Hepatic stellate cell (primary cell): ENCODE data around the gene NKAP.
"Not testable (repeated sequence)": the region's sequence is repeated elsewhere in the genome, so short reads cannot be mapped to it uniquely, and the experiment has no call there.

Experiments
- DNase-seq: peaks from one replicate; pipeline ENCODE4 v3.0.0; 2011; ENCODE audit warnings: low spot score

NKAP gene

DNA sequence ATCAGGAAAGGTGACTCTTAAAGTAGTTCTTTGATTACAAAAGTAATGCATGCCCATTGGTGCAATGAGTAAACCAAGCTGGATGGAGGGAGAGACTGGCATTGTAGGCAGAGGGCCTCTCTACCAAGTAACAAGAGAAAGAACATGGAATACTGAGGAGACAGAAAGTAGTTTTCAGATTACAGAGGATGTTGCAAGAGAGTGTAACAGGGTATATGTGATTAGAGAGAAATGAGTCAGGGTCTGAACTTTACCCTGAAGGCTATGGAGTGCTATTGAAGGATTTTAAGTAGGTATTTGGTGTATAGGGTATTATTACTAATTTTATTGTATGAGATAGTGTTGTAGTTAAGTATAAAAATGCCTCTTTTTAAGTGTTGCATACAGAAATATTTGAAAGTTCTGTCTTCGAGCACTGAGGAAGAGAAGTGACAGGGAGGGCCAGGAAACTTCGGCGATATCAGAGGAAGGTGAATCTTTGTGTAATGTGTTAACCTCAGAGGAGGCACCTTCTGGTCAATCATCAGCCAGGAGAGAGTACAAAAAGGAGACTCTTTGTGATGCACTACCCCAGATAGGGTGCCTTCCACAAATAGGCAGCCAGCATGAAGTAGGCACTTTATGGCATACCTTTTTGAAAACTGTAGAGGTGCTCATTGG, 8.2 kb downstream of the NKAP start:
- DNase-seq, result no peak

DNA sequence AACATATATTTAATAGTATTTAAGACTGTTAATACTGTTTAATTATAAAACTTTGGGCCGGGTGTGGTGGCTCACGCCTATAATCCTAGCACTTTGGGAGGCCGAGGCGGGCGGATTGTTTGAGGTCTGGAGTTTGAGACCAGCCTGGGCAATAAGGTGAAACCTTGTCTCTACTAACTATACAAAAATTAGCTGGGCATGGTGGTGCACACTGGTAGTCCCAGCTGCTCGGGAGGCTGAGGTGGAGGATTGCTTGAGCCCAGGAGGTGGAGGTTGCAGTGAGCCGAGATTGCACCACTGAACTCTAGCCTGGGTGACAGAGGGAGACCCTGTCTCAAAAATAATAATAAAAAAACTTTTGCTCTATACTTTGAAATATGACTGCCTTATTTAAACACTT, 21.2 kb downstream of the NKAP start:
- not testable (repeated sequence) for DNase-seq

DNA sequence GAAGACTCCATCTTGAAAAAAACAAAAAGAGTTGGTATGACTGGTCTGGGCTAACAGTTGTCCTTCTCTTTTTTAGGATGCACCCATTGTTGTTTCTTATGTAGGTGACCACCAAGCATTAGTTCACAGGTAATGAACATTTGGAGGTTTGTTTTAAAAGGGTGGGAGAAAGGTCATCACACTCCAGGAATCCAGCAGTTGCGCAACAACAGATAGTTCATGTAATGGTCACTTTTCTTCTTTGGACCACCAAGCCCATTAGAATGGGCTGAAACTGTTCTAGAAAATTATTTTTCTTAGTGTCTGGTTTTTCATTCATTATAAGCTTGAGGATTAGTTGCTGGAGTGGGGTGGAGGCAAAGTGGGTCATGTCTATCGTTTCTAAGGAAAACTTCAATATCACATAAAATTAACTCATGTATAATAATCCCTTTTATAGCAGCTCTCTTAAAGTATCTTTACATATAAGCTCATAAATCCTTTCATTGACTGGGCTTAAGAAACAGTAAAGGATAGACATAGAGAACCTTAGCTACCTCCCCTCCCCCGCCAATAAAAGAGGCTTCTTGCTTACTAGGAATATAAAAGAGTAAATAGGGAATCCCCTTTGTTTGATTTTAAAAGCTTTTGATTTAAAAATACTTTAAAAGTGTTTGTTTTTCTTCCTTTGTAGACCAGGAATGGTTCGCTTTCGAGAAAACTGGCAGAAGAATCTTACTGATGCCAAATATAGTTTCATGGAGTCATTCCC, 23.5 kb downstream of the NKAP start:
- DNase-seq, result no peak

DNA sequence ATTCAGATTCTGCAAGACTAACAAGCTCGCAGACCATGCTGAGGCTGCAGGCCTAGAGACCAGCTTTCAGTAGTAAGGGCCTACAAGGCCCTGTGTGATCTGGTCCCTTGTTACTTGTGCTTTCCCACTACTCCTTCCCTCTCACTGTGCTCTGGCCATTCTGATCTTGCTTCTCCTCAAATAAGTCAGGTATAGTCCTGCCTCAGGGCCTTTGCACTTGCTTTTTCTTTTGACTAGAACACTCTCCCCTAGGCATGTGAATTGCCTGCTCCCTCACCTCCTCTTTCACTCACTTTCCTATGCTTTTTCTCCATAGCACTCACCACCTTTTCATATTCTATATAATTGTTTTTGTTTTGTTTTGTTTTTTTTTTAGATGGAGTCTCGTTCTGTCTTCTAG, 25.7 kb downstream of the NKAP start:
- DNase-seq, result no peak

DNA sequence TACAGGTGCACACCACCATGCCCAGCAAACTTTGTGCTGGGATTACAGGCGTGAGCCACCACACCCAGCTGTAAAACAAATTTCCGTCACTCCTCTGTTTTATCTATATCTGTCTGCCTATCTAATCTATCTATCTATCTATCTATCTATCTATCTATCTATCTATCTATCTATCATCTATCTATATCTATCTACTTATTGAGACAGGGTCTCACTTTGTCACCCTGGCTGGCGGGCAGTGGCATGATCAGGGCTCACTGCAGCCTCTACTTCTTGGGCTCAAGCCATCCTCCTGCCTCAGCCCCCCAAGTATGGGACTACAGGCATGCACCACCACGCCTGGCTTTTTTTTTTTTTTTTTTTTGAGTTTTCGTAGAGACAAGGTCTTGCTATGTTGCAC, 27.2 kb downstream of the NKAP start:
- DNase-seq, result no peak

DNA sequence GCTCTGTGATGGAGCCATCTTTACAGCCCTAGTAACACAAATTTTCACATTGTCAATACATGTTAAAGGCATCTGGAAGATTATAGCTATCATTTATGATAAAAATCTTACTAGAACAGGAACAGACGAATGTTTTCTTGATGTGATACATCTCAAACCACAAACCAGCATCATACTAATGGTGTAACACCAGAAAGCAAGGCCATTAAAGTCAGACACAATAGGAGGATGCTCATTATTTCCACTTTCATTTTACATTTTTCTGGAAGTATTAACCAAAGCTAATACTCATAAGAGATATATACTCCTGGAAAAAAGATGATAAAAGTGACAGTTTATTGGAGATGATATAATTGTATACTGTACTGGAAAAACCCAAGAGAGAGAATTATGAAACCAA, 42.6 kb downstream of the NKAP start:
- DNase-seq, result no peak

DNA sequence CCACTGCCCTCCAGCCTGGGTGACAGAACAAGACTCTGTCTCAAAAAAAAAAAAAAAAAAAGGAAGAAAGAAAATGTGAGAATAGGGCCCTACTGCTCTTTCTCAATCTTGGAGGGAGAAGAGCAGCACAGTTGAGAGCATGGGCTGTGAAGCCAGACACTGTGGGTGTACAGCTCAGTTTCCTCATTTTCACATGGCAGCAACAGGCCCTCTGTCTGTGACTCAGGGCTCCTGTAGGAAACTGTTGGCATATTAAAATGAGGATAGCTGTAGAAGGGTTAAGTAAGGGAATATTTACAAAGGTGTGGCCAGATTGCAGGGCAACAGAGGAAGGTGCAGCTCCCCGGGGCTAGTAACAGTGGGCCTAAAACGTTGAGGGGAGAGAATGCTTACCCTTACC, 44.4 kb downstream of the NKAP start:
- no peak for DNase-seq

DNA sequence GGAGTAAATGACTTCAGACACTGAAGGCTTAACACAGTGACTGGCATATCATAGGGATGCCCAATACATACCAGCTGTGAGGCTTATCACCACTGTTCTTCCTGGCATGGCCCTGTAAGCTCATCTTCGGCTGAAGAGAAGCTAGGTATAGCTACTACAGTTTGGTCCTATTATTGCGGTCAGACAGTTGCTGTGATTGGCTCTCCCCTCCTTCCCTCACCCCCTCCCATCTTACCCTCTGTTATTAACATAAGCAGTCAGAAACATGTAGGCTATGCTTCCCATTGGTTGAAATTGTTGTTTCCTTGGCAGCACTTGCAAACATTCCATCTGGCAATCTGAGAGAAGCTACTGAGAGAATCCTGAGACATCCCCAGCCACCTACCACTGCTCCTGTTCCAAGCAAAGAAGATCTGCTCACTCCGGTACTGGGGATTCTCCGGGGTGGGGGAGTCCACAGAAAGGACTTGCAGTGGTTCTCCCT, 47.7 kb downstream of the NKAP start, which contains the start of gene AKAP14:
Gene AKAP14 (plus strand): TSS at position 51 of the 484 bp plus-strand sequence. CDS start 7,331 bp downstream, outside the sequence.
- DNase-seq, result no peak

DNA sequence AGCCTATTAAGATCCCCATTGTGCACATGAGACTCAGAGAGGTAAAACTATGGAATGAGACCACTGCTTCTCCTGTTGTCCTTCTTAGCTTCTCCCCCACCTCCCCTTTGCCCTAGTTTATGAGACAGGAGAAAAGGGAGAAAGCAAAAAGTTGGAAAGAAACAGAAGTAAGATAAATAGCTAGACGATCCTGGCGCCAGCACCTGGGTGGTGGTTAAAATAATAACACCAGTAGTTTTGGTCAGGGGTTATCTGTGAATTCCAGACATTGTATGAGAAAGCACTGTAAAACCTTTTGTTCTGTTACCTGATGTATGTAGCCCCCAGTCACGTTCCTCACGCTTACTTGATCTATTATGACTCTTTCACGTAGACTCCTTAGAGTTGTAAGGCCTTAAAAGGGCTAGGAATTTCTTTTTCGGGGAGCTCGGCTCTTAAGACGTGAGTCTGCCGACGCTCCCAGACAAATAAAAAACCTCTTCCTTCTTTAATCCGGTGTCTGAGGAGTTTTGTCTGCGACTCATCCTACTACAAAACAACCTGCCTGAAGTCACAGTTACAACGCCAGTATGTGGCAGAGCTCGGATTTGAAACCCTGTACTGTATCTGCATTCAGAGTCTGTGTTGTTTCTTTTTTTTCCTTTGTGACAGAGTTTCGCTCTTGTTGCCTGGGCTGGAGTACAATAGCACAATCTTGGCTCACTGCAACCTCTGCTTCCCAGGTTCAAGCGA, 51.4 kb downstream of the NKAP start:
- DNase-seq, result not testable (repeated sequence)

DNA sequence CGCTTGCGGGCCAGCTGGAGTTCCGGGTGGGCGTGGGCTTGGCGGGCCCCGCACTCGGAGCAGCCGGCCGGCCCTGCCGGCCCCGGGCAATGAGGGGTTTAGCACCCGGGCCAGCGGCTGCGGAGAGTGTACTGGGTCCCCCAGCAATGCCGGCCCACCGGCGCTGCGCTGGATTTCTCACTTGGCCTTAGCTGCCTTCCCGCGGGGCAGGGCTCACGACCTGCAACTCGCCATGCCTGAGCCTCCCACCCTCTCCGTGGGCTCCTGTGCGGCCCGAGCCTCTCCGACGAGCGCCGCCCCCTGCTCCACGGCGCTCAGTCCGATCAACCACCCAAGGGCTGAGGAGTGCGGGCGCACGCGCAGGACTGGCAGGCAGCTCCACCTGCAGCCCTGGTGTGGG, 52.9 kb downstream of the NKAP start:
- DNase-seq, result not testable (repeated sequence)

DNA sequence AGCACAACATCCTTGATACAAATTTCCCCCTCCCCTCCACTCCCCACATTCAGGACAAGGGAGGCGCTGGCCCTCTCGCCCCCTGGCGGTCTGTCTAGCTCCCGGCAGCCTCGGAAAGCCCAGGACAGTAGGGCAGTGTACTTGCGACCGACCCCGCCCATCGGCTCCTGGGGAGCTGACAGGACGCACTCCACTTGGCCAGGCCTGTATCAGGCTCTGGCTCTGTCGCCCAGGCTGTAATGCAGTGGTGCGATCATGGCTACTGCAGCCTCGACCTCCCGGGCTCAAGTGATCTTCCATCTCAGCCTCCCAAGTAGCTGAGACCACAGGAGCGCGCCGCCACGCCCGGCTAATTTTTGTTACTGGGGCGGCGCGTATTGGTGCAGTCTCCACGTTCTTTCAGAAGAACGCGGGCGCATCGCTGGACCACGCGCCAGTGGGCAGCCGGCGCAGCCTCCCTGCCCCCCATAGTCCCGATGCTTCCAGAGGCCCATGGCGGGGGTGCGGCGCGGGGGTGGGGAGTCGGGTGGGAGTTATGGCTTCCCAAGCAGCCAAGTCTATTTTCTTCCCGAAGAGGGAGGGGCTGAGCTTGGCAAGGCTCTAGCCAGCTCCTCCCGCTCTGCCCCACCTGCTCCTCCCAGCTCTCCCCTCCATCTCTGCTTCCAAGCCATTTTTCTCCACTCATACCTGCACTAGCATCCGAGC, 55.7 kb downstream of the NKAP start:
- DNase-seq, result no peak

DNA sequence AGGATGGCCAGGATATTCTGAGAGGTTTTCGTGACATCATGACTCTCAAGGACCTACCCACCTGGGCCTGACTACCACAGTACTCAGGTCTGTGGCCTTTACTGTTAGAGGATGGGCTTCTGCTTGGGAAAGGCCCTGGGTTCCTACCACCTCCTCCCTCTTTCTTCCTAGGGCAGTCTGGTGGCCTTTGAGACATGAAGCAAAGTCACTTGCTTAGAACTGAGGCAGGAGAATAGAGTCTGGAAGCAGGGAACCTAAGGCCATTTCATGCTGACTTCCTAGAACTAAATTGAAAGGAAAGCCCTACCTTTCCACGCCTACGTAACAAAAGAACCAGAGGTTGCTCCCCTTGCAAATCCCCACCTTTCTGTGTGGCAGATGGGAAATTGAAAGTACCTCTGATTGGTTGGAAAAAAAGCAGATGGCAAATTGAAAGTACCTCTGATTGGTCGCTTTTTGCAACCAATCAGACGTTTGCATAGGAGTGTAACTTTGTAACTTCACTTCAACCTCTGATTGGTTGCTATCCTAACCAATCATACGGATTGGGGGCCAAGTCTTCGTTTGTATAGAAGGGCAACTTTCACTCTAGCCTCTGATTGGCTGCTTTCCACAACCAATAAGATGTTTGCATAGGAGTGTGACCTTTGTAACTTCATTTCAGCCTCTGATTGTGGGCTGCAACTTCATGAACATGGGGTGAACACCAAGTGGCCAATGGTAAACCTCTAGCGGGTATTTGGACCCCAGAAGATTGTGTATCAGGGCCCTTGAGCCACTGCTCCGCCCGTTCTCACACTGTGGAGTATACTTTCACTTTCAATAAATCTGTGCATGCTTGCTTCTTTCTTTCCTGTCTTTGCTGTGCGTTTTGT, 57.8 kb downstream of the NKAP start:
- DNase-seq, result no peak

DNA sequence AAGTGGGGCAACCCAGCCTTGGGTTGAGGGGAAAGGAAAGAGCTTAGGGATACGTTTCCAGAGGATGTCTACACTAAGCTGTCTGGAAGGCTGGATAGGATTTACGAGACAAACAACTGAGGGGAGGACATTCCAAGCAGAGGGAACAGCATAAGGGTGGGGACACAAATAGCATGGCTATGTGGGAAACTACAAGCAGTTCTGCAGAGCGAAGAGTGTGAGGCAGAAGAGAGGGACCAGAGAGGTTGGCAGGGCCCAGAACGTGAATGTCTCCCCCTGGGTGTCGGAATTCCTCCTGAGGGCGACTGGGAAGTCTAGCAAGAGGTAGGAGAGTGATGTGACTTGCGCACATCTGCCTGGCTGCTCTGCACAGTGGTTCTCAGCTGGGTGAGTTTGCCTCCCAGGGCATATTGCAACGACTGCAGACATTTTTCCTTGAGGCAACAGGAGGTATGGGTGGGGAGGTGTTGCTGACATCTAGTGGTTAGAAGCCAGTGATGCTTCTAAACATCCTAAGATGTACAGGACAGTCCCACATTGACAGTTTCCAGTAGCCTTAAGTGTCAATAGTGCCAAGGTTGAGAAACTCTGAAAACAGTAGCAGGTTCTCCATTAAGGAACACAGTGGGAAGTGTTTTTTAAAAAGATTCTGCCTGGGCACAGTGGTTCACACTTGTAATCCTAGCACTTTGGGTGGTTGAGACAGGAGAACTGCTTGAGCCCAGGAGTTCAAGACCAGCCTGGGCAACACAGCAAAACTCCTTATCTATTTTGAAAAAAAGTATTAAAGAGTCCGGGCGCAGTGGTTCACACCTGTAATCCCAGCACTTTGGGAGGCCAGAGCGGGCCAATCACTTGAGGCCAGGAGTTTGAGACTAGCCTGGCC, 62.8 kb downstream of the NKAP start:
- DNase-seq, result peak; percentile 73

DNA sequence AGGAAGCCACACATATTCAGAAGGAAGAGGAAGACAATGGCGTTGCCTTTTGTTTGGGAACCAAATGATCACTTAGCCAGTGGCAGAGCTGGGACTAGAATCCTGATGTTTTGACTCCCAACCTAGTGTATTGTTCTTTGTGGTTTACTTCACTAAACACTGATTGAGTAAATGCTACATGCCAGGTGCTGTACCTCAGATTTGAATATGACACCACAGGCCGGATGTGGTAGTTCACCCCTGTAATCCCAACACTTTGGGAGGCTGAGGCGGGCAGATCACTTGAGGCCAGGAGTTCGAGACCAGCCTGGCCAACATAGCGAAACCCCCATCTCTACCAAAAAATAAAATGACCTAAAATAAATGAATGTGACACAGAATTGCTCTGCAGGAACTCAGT, 63.5 kb downstream of the NKAP start:
- DNase-seq, result no peak

DNA sequence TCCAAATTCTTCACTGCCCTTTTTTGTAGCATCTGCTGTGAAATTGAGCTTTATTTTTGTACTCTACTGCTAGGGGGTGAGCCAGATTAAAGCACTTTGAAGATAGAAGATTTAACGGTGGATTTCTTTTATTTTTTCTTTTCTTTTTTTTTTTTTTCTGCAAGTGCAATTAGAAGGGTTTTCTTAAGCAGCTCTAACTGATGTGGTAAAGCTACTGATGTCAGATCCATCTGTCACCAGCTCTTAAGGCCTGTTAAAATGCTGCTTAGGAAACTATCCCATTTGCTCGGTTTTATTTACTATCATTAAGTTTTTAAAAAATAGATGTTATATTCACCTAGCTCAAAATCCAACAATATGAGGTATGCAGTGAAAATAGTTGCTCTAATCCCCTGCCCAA, 64.8 kb downstream of the NKAP start:
- DNase-seq, result no peak

DNA sequence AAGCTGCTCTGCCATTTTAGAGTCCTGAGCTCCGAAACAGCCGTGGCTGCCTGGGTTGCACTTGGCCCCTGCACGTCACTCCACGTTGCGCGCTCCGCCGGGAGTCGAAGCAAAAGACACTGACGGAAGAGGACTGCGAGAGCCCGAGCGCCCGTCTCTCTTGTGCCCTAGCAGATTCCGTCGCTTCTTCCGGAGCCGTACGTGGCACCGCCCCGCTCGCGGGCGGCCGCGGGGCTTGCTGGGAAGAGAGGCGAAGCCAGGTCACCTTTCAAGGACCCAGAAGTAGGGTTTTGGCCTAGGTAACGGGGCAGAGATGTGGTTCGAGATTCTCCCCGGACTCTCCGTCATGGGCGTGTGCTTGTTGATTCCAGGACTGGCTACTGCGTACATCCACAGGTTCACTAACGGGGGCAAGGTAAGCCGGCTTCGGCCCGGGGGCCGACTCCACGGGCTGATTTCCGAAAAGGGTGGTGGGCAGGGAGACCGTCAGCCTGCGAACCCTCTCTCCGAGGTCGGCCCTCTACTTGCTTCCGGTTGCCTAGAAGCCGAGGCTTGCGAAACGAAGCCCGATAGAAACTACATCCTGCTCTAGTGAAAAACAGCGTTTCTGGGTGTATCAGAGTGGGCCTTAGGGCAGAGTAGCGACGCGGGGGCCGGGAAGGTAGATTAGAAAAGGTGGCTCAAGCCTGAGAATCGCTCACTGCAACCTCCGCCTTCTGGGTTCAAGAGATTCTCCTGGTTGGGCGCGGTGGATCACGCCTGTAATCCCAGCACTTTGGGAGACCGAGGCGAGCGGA, 71.8 kb downstream of the NKAP start, which contains the start of the genes NDUFA1 and RNF113A:
Gene NDUFA1 (plus strand): TSS at position 234 of the 797 bp plus-strand sequence. CDS start 80 bp downstream, at position 314.
Gene RNF113A (minus strand): TSS at position 135 of the 797 bp plus-strand sequence. CDS start 120 bp downstream, at position 15.
- DNase-seq, result peak; percentile 68

DNA sequence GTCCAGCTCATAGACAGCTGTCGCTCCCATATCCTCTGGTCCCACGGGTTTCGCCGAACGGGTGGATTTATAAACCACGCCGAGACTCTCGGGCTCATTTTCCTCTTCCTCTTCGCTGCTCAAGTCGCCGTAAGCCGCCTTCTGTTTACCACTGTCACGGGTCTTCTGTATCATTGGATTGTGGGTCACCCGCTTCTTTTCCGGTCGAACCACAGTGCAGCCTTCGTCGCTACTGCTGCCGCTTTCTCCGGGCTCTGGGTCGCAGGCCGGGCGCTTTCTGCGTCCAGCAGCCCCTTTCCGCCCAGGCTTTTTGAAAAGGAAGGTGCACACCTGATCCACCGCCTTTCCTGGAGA, 72.3 kb downstream of the NKAP start:
- peak; percentile 15 for DNase-seq
